B cell (primary cell): ENCODE data around the gene ANK3.

Experiments
- EZH2 ChIP-seq: IDR thresholded peaks from 2 replicates; pipeline ENCODE4 v1.6.1; 2012; ENCODE audit warnings: borderline replicate concordance, low read depth, mild to moderate bottlenecking, moderate library complexity, low read length; ENCODE audit not compliant: insufficient read depth, poor library complexity, severe bottlenecking
- TF ChIP-seq, protein P1 (sequence below): fragments of 200-600 bp; IDR thresholded peaks from one replicate; pipeline ENCODE4 v1.8.0; 2022; ENCODE audit warnings: antibody characterized with exemption, mild to moderate bottlenecking

GRCh38 chr10:60348982-60349381 lies 40.7 kb downstream of the ANK3 start:
- TF ChIP-seq, protein P1, sequence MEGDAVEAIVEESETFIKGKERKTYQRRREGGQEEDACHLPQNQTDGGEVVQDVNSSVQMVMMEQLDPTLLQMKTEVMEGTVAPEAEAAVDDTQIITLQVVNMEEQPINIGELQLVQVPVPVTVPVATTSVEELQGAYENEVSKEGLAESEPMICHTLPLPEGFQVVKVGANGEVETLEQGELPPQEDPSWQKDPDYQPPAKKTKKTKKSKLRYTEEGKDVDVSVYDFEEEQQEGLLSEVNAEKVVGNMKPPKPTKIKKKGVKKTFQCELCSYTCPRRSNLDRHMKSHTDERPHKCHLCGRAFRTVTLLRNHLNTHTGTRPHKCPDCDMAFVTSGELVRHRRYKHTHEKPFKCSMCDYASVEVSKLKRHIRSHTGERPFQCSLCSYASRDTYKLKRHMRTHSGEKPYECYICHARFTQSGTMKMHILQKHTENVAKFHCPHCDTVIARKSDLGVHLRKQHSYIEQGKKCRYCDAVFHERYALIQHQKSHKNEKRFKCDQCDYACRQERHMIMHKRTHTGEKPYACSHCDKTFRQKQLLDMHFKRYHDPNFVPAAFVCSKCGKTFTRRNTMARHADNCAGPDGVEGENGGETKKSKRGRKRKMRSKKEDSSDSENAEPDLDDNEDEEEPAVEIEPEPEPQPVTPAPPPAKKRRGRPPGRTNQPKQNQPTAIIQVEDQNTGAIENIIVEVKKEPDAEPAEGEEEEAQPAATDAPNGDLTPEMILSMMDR: no peak
- TF ChIP-seq EZH2: no peak
